MG63 (cell line): ENCODE measurements around the gene SPNS1. TPM values are rescaled to one million over a fixed set of nuclear protein-coding genes. Genes with fewer than 3 reads are reported as not detected.

Experiments
- DNase-seq: peaks from one replicate; pipeline ENCODE4 v3.0.0-alpha.2; 2020
- H3K27me3 ChIP-seq: fragments of 250-450 bp; sonication (Bioruptor Pico); 2 replicates; pipeline ENCODE4 v1.5.1; 2020; ENCODE audit warnings: mild to moderate bottlenecking, moderate library complexity
- H3K36me3 ChIP-seq: fragments of 250-450 bp; sonication (Bioruptor Pico); 2 replicates; pipeline ENCODE4 v1.5.1; 2020; ENCODE audit warnings: mild to moderate bottlenecking, moderate library complexity
- H3K4me3 ChIP-seq: fragments of 250-450 bp; sonication (Bioruptor Pico); 2 replicates; pipeline ENCODE4 v1.5.1; 2020; ENCODE audit warnings: mild to moderate bottlenecking, moderate library complexity
- H3K9me3 ChIP-seq: fragments of 250-450 bp; sonication (Bioruptor Pico); 2 replicates; pipeline ENCODE4 v1.5.1; 2020; ENCODE audit warnings: mild to moderate bottlenecking, moderate library complexity
- total RNA-seq: library from RNA; depleted of rRNA; stranded (reverse); fragments of >200 nt; shearing (Covaris generic); gene quantifications from 2 replicates; pipeline ENCODE4 v1.2.3, GENCODE V29; 2014; ENCODE audit warnings: low replicate concordance; rRNA removed

The SPNS1 gene
- total RNA-seq, 1 experiment from 2014 or later = 37.5 TPM

GRCh38 chr16:29030086-29030840, 55.7 kb downstream of the SPNS1 start:
- Histone ChIP-seq H3K4me3 (no peak overlapping the region), H3K9me3 (no peaks in the 10 kb centered on the region), H3K27me3 (no peaks in the 10 kb centered on the region), H3K36me3 (no peaks in the 10 kb centered on the region)
- DNase-seq = no peak

Other genes starting within 250 kb of the SPNS1 start
- 0.46 TPM in 1 of 2 replicates, not detected in the other for gene NPIPB9, start 223.0 kb upstream of the SPNS1 start, total RNA-seq
- gene ATXN2L, start 151.8 kb upstream of the SPNS1 start, total RNA-seq = 17.3 and 18.7 TPM in 2 replicates
- gene TUFM, start 128.4 kb upstream of the SPNS1 start, total RNA-seq = 136 and 169 TPM in 2 replicates
- 18.4 and 21.0 TPM in 2 replicates for gene SH2B1, start 110.9 kb upstream of the SPNS1 start, total RNA-seq
- 0.10 TPM in 1 of 2 replicates, not detected in the other for gene ATP2A1, start 96.3 kb upstream of the SPNS1 start, total RNA-seq
- 75.5 and 86.2 TPM in 2 replicates for gene RABEP2, start 49.5 kb upstream of the SPNS1 start, total RNA-seq
- not detected in 2 replicates for gene CD19, start 42.8 kb upstream of the SPNS1 start, total RNA-seq
- 11.4 and 21.3 TPM in 2 replicates for gene NFATC2IP, start 23.8 kb upstream of the SPNS1 start, total RNA-seq
- gene LAT, start 10.3 kb downstream of the SPNS1 start, total RNA-seq = not detected in 2 replicates